HepG2 (cell line): Measurements from ENCODE around the gene SLC25A19. TPM values are rescaled to one million over a fixed set of nuclear protein-coding genes. Genes with fewer than 3 reads are reported as not detected.

Experiments used
- ZMAT3 ChIP-seq: sonication (generic); formaldehyde crosslinking; conservative IDR thresholded peaks from 2 replicates; pipeline ENCODE4 v1.7.0; 2021; ENCODE audit warnings: missing genetic modification reagents
- ZNF232 ChIP-seq: sonication (generic); formaldehyde crosslinking; IDR thresholded peaks from 2 replicates; pipeline ENCODE4 v1.4.0; 2020; ENCODE audit warnings: missing genetic modification reagents, borderline replicate concordance
- ZNF484 ChIP-seq: sonication (generic); formaldehyde crosslinking; IDR thresholded peaks from 2 replicates; pipeline ENCODE4 v1.5.1; 2020; ENCODE audit warnings: mild to moderate bottlenecking, low read depth, missing genetic modification reagents, borderline replicate concordance
- ZNF660 ChIP-seq: sonication (generic); formaldehyde crosslinking; IDR thresholded peaks from 2 replicates; pipeline ENCODE4 v1.5.1; 2020; ENCODE audit warnings: mild to moderate bottlenecking, low read depth, missing genetic modification reagents, borderline replicate concordance
- ZNF737 ChIP-seq: sonication (generic); formaldehyde crosslinking; IDR thresholded peaks from 2 replicates; pipeline ENCODE4 v1.5.0; 2020; ENCODE audit warnings: missing genetic modification reagents, mild to moderate bottlenecking, borderline replicate concordance
- polyA plus RNA-seq, 8 experiments: library from polyadenylated mRNA; depleted of rRNA in 3 of 8; stranded (reverse) in 7 of 8; unstranded in 1 of 8; fragments of >200 nt; fragmentation: Illumina TruSeq in 4 of 8; extraction: Trizol in 4 of 8; gene quantifications; 2 replicates each; pipeline versions ENCODE4 v1.2.1 to v1.2.3, GENCODE V29; 2011 to 2016; ENCODE audit warnings: low read depth in 4 of 8, missing spikeins in 1 of 8, mixed read lengths in 1 of 8; ENCODE audit not compliant: insufficient read depth in 1 of 8
- total RNA-seq, 5 experiments: library from RNA; depleted of rRNA; stranded (reverse); fragments of >200 nt; fragmentation: Illumina TruSeq; extraction: Trizol; gene quantifications; 2 replicates each; pipeline ENCODE4 v1.2.3, GENCODE V29; 2016; ENCODE audit warnings: low read depth in 1 of 5
- TF ChIP-seq, protein P1 (sequence below), 2 experiments: fragments of 450-650 bp in 1 of 2; sonication (generic) in 1 of 2; formaldehyde crosslinking in 1 of 2; IDR thresholded peaks; 2 replicates each; pipeline versions ENCODE4 v1.6.1 to v1.8.0; 2016 to 2022; ENCODE audit warnings: antibody characterized with exemption in 1 of 2, mild to moderate bottlenecking in 1 of 2, missing genetic modification reagents in 1 of 2
- TF ChIP-seq, protein P2 (sequence below): sonication (generic); formaldehyde crosslinking; IDR thresholded peaks from 2 replicates; pipeline ENCODE4 v1.4.0; 2020; ENCODE audit warnings: missing genetic modification reagents
- TF ChIP-seq, protein P3 (sequence below): sonication (generic); formaldehyde crosslinking; IDR thresholded peaks from 2 replicates; pipeline ENCODE4 v1.4.0; 2020; ENCODE audit warnings: missing genetic modification reagents, mild to moderate bottlenecking, borderline replicate concordance
- TF ChIP-seq, protein P4 (sequence below): sonication (generic); formaldehyde crosslinking; IDR thresholded peaks from 2 replicates; pipeline ENCODE4 v1.5.1; 2020; ENCODE audit warnings: missing genetic modification reagents, mild to moderate bottlenecking, borderline replicate concordance
- TF ChIP-seq, protein P5 (sequence below): sonication (generic); formaldehyde crosslinking; IDR thresholded peaks from 2 replicates; pipeline ENCODE4 v1.4.0; 2020; ENCODE audit warnings: mild to moderate bottlenecking, missing genetic modification reagents
- TF ChIP-seq, protein P6 (sequence below): IDR thresholded peaks from 2 replicates; pipeline ENCODE4 v1.6.1; 2016; ENCODE audit warnings: missing biosample characterization, missing genetic modification reagents, low read depth

Gene SLC25A19
- total and polyA plus RNA-seq, 2 of the 13 experiments (the other 11 are each of a cell fraction or from before 2014, with no cell fraction given): 24.4 to 41.4 TPM

DNA sequence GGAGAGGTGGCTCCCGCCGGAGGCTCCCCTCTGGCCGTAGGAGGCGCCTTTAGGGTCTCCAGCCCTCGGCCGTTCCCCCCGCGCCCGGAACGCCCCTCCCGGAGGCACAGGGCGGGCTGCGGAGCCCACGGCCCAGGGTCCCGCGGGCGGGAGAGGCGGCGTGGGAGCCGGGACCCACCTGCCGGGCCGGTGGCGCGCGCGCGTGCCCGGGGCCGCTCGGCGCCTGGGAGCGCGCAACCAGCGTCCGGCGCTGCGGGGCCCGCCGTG lies 18.3 kb downstream of the SLC25A19 start, which contains the start of gene MIF4GD (continued):
- TF ChIP-seq, protein P1, sequence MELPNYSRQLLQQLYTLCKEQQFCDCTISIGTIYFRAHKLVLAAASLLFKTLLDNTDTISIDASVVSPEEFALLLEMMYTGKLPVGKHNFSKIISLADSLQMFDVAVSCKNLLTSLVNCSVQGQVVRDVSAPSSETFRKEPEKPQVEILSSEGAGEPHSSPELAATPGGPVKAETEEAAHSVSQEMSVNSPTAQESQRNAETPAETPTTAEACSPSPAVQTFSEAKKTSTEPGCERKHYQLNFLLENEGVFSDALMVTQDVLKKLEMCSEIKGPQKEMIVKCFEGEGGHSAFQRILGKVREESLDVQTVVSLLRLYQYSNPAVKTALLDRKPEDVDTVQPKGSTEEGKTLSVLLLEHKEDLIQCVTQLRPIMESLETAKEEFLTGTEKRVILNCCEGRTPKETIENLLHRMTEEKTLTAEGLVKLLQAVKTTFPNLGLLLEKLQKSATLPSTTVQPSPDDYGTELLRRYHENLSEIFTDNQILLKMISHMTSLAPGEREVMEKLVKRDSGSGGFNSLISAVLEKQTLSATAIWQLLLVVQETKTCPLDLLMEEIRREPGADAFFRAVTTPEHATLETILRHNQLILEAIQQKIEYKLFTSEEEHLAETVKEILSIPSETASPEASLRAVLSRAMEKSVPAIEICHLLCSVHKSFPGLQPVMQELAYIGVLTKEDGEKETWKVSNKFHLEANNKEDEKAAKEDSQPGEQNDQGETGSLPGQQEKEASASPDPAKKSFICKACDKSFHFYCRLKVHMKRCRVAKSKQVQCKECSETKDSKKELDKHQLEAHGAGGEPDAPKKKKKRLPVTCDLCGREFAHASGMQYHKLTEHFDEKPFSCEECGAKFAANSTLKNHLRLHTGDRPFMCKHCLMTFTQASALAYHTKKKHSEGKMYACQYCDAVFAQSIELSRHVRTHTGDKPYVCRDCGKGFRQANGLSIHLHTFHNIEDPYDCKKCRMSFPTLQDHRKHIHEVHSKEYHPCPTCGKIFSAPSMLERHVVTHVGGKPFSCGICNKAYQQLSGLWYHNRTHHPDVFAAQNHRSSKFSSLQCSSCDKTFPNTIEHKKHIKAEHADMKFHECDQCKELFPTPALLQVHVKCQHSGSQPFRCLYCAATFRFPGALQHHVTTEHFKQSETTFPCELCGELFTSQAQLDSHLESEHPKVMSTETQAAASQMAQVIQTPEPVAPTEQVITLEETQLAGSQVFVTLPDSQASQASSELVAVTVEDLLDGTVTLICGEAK (IDR thresholded peaks at IDR 0.05): no peak
- TF ChIP-seq, protein P1 (CRISPR knock-in tag; IDR thresholded peaks at IDR 0.05): no peak
- no peak for TF ChIP-seq ZNF232
- TF ChIP-seq, protein P2, sequence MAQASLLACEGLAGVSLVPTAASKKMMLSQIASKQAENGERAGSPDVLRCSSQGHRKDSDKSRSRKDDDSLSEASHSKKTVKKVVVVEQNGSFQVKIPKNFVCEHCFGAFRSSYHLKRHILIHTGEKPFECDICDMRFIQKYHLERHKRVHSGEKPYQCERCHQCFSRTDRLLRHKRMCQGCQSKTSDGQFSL (CRISPR knock-in tag): no peak
- no peak for TF ChIP-seq ZNF660
- TF ChIP-seq, protein P3, sequence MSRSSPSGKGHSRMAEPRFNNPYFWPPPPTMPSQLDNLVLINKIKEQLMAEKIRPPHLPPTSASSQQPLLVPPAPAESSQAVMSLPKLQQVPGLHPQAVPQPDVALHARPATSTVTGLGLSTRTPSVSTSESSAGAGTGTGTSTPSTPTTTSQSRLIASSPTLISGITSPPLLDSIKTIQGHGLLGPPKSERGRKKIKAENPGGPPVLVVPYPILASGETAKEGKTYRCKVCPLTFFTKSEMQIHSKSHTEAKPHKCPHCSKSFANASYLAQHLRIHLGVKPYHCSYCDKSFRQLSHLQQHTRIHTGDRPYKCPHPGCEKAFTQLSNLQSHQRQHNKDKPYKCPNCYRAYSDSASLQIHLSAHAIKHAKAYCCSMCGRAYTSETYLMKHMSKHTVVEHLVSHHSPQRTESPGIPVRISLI (CRISPR knock-in tag): no peak
- TF ChIP-seq, protein P4, sequence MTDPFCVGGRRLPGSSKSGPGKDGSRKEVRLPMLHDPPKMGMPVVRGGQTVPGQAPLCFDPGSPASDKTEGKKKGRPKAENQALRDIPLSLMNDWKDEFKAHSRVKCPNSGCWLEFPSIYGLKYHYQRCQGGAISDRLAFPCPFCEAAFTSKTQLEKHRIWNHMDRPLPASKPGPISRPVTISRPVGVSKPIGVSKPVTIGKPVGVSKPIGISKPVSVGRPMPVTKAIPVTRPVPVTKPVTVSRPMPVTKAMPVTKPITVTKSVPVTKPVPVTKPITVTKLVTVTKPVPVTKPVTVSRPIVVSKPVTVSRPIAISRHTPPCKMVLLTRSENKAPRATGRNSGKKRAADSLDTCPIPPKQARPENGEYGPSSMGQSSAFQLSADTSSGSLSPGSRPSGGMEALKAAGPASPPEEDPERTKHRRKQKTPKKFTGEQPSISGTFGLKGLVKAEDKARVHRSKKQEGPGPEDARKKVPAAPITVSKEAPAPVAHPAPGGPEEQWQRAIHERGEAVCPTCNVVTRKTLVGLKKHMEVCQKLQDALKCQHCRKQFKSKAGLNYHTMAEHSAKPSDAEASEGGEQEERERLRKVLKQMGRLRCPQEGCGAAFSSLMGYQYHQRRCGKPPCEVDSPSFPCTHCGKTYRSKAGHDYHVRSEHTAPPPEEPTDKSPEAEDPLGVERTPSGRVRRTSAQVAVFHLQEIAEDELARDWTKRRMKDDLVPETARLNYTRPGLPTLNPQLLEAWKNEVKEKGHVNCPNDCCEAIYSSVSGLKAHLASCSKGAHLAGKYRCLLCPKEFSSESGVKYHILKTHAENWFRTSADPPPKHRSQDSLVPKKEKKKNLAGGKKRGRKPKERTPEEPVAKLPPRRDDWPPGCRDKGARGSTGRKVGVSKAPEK (CRISPR knock-in tag): no peak
- TF ChIP-seq, protein P5, sequence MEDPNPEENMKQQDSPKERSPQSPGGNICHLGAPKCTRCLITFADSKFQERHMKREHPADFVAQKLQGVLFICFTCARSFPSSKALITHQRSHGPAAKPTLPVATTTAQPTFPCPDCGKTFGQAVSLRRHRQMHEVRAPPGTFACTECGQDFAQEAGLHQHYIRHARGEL (CRISPR knock-in tag): no peak
- no peak for TF ChIP-seq ZNF737
- TF ChIP-seq, protein P6, sequence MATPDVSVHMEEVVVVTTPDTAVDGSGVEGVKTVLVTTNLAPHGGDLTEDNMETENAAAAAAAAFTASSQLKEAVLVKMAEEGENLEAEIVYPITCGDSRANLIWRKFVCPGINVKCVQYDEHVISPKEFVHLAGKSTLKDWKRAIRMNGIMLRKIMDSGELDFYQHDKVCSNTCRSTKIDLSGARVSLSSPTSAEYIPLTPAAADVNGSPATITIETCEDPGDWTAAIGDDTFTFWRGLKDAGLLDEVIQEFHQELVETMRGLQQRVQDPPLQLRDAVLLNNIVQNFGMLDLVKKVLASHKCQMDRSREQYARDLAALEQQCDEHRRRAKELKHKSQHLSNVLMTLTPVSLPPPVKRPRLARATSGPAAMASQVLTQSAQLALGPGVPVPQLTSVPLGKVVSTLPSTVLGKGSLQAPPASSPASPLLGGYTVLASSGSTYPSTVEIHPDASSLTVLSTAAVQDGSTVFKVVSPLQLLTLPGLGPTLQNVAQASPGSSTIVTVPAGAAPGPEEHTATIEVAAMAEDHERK: no peak
- TF ChIP-seq ZMAT3 (CRISPR knock-in tag): no peak; the same call in 1 of the 2 replicates
- TF ChIP-seq ZNF484: no peak
